RPMI7951 (cell line): ENCODE data around the gene LEPR. TPM values are rescaled to one million over a fixed set of nuclear protein-coding genes. Genes with fewer than 3 reads are reported as not detected.
A peak's percentile ranks its signal among the peaks of the same experiment; 100 is the strongest.
"Not testable (repeated sequence)": the region's sequence is repeated elsewhere in the genome, so short reads cannot be mapped to it uniquely, and the experiment has no call there.

Source experiments
- DNase-seq: peaks from one replicate; pipeline ENCODE4 v3.0.0-alpha.2; 2012; ENCODE audit warnings: low read depth
- total RNA-seq: library from RNA; depleted of rRNA; stranded (reverse); fragments of >200 nt; shearing (Covaris generic); gene quantifications from 2 replicates; pipeline ENCODE4 v1.2.3, GENCODE V29; 2014

Gene LEPR
- total RNA-seq, 1 experiment from 2014 or later = 10.9 TPM

GRCh38 chr1:65435987-65436386, 15.5 kb downstream of the LEPR start:
- no peak for DNase-seq

- DNase-seq = no peak
Observed at GRCh38 chr1:65437616-65438015, 17.1 kb downstream of the LEPR start.

GRCh38 chr1:65440322-65440900, 19.9 kb downstream of the LEPR start:
- no peak for DNase-seq

- no peak for DNase-seq
Observed at GRCh38 chr1:65440915-65441314, 20.4 kb downstream of the LEPR start.

GRCh38 chr1:65441464-65441863, 21.0 kb downstream of the LEPR start:
- no peak for DNase-seq

GRCh38 chr1:65442442-65442841, 22.0 kb downstream of the LEPR start:
- DNase-seq = no peak

- no peak for DNase-seq
Observed at GRCh38 chr1:65443647-65444046, 23.2 kb downstream of the LEPR start.

- DNase-seq = no peak
Observed at GRCh38 chr1:65444128-65444640, 23.7 kb downstream of the LEPR start.

- no peak for DNase-seq
Observed at GRCh38 chr1:65445837-65446236, 25.4 kb downstream of the LEPR start.

- DNase-seq = no peak
Observed at GRCh38 chr1:65449214-65449823, 28.9 kb downstream of the LEPR start.

GRCh38 chr1:65455678-65456077, 35.2 kb downstream of the LEPR start:
- DNase-seq = not testable (repeated sequence)

- DNase-seq = no peak
Observed at GRCh38 chr1:65456481-65456880, 36.0 kb downstream of the LEPR start.

- no peak for DNase-seq
Observed at GRCh38 chr1:65457868-65458267, 37.4 kb downstream of the LEPR start.

- peak; percentile 23 for DNase-seq
Observed at GRCh38 chr1:65458730-65459396, 38.4 kb downstream of the LEPR start.

- DNase-seq = peak; percentile 53
Observed at GRCh38 chr1:65459397-65459768, 38.9 kb downstream of the LEPR start.

GRCh38 chr1:65465837-65466236, 45.4 kb downstream of the LEPR start:
- DNase-seq = not testable (repeated sequence)

GRCh38 chr1:65467536-65467935, 47.1 kb downstream of the LEPR start:
- DNase-seq = peak; percentile 15

- DNase-seq = no peak
Observed at GRCh38 chr1:65469126-65469888, 48.8 kb downstream of the LEPR start.

GRCh38 chr1:65469889-65470340, 49.4 kb downstream of the LEPR start:
- DNase-seq = no peak
